B cell (primary cell): ENCODE results near the gene EPB41L4B.

Source experiments
- CTCF ChIP-seq: fragments of 200-600 bp; IDR thresholded peaks from one replicate; pipeline ENCODE4 v1.8.0; 2022; ENCODE audit warnings: antibody characterized with exemption, mild to moderate bottlenecking
- EZH2 ChIP-seq: IDR thresholded peaks from 2 replicates; pipeline ENCODE4 v1.6.1; 2012; ENCODE audit warnings: borderline replicate concordance, low read depth, mild to moderate bottlenecking, moderate library complexity, low read length; ENCODE audit not compliant: insufficient read depth, poor library complexity, severe bottlenecking

GRCh38 chr9:109232449-109233237, 88.2 kb downstream of the EPB41L4B start:
- TF ChIP-seq EZH2 (no peak), CTCF (no peak)
